ENCODE data around the gene MPND.

DNA sequence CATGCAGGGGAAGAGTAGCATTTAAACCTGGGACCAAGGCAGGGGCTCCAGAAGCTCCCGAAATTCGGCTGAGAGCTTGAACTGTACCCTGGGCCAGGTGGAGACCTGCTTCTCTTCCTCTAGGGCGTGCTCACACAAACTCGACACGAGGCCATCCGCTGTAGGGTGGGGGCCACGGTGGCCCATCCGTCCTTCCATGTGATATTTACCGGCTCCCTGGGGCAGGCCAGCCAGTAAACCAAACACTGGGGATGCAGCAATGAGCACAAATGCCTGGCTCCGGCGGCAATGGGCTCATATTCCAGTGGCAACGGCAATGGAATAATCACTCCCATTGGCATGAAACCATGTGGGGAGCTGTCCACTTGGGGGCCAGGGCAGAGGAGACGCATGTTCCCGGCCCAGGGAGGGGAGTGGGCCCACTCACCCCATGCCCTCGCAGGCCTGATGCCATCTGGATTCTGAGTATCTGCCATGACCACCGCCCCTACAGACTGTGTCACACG, 46.2 kb downstream of the MPND start:
- TF ChIP-seq, protein P1, sequence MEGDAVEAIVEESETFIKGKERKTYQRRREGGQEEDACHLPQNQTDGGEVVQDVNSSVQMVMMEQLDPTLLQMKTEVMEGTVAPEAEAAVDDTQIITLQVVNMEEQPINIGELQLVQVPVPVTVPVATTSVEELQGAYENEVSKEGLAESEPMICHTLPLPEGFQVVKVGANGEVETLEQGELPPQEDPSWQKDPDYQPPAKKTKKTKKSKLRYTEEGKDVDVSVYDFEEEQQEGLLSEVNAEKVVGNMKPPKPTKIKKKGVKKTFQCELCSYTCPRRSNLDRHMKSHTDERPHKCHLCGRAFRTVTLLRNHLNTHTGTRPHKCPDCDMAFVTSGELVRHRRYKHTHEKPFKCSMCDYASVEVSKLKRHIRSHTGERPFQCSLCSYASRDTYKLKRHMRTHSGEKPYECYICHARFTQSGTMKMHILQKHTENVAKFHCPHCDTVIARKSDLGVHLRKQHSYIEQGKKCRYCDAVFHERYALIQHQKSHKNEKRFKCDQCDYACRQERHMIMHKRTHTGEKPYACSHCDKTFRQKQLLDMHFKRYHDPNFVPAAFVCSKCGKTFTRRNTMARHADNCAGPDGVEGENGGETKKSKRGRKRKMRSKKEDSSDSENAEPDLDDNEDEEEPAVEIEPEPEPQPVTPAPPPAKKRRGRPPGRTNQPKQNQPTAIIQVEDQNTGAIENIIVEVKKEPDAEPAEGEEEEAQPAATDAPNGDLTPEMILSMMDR (conservative IDR thresholded peaks at IDR 0.05; ENCODE audit: low read length): no peak
- TF ChIP-seq EZH2phosphoT487 (IDR thresholded peaks at IDR 0.05; ENCODE audit: borderline replicate concordance, low read depth, low read length): no peak

Measured in OCI-LY7 (cell line).